HL-60/S4 treated with retinoic acid at 250 ng/mL for 4 days and 3 days (cell line): ENCODE measurements around the gene NOS2.
"Not testable (repeated sequence)": the region's sequence is repeated elsewhere in the genome, so short reads cannot be mapped to it uniquely, and the experiment has no call there.

Experiments
- in situ Hi-C: fragments of 300-500 bp; cut with MboI; formaldehyde crosslinking; loops from 2 replicates; pipeline ENCODE4 v1.7.0; 2022; ENCODE audit warnings: low sequenced_read_pairs

NOS2 gene

DNA sequence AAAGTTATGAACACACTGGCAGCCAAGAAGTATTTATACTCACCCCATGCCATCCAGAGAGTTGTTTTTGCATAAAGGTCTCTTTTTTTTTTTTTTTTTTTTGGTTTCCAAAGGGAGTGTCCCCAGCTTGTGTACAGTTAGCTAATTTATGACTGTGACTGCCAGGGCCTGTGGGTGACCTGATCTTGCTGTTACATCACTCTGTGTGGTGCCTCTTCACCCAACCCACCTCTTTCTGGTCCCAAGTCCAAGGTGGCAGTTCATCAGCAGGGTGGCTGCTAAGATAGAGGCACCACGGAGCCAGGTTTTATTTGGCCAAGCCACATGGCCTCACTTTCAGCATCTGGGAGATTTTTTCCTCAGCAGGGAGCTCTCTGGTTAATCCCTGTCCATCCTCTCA lies at the start of gene NOS2:
NOS2 (minus strand) TSS at position 8 of the 400 bp plus-strand sequence. CDS start 1,720 bp downstream, outside the sequence.
- in situ Hi-C loops, result no loop called here

DNA sequence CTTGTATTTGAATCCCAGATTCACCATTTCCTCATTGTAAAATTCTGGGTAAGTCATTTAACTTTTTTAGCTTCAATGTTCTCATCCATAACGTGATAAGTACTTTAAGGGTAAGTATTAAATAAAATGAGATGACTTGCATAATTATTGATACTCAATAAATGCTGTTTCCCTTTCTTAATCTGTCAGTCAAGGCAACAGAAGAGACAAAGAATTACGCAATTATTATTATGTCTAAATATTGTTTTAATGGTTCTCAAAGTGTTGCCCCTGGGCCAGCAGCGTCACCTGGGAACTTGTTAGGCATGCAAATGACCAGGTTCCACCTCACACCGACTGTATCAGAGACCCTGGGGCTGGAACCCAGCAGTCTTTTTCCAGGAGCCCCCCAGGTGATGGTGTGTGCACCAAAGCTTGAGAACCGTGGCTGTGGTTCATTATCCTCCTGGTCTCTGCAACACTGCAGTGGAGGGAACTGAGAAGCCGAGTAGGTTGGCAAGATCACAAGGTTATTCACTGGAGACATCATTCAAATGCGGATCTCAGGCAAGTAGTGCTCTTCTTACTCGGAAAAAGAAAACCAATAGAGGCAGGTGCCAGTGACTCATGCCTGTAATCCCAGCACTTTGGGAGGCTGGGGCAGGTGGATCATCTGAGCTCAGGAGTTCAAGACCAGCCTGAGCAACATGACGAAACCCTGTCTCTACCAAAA lies 49.3 kb upstream of the NOS2 start:
- in situ Hi-C loops, result no loop called here

DNA sequence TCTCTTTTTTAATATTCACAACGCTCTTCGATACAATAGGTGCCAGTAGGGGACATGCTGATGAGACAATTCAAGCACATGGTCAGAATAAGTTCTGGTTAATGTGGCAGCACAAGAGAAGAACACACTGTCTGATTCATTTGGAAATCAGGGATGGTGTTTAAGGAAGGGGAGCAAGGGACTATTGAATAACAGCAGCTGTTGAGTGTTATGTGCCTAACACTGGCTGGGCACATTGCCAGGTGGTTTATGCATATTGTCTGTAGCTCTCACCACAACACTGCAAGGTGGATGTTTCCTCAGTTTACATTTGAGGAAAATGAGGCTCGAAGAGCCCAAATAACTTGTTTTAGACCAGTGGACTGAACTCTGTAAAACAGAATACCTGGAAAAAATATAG lies 48.6 kb upstream of the NOS2 start:
- in situ Hi-C loops, result no loop called here

DNA sequence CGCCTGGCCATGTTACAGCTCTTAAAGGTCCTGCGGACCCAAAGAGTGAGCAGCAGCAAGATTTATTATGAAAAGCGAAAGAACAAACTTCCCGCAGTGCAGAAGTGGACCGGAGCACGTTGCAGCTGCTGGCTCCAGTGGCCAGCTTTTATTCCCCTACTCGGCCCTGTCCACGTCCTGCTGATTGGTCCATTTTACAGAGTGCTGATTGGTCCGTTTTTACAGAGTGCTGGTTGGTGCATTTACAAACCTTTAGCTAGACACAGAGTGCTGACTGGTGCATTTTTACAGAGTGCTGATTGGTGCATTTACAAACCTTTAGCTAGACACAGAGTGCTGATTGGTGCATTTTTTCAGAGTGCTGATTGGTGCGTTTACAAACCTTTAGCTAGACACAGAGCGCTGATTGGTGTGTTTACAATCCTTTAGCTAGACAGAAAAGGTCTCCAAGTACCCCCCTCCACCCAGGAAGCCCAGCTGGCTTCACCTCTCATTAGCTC lies 46.5 kb upstream of the NOS2 start:
- in situ Hi-C loops, result not testable (repeated sequence)

DNA sequence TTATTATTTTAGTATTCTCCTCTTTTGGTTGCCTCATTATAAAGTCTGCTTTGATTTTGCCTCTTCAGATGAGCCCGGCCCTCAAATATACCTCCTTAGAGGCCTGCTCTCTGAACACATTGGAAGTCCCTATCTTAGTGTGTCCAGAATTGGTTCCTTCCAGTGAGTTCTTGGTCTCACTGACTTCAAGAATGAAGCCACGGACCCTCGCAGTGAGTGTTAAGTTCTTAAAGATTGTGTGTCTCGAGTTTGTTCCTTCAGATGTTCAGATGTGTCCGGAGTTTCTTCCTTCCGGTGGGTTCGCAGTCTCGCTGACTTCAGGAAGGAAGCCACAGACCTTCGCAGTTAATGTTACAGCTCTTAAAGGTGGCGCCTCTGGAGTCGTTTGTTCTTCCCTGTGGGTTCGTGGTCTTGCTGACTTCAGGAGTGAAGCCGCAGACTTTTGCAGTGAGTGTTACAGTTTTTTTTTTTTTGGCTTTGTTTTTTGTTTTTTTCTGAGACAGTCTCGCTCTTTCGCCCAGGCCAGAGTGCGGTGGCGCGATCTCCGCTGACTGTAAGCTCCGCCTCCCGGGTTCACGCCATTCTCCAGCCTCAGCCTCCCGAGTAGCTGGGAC lies 45.8 kb upstream of the NOS2 start:
- in situ Hi-C loops, result no loop called here

DNA sequence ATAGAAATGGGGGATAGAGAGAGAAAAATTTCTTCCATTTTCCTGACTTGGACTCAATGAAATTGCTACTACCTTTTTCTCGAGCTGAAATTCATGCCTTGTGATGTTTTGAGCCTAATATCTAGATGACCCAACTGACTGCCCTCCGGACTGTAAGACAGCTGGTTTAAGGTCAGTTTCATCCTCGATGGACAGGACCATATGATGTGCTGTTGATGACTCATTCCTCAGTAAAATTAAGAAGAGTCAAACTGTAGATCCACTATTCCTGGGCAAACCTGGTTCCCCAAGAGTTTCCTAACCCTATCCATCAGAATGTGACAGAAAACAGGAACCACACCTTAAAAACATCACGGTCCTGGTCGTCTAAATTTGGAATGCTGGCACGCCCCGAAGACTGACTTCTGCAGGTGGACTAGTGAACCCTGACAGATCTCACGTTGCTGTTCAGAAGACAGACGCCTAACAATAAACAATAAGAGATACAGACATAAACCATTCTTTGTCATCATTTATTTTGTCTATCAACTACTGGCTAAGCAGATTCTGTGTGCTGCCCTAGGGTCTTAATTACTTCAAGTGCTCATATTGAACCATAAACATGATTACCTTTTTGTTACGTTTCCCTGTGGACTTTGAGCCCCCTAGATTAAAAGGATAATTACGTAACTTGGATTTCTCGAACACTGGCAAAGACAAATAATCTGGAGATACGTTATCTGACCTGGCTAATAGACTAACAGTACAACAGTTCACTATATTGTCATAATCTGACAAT lies 45.1 kb upstream of the NOS2 start:
- in situ Hi-C loops, result no loop called here

DNA sequence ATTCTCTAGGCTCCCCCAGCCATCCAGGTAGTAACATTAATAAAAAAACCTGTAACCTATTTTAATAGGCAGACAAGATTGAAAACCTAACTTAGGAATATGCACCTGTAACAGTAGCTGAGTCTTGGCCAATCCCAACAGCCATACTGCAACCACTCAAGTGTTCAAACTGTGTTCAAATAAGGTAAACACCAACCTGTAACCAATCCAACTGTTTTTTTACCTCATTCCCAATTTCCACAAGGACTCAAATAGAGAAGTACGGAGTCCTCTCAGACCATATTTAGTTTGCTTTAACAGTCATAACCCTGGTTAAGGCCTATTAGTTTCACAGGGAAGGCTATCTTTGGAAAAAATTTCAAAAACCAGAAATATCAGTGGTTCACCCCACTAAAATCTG lies 40.4 kb upstream of the NOS2 start:
- in situ Hi-C loops, result no loop called here

DNA sequence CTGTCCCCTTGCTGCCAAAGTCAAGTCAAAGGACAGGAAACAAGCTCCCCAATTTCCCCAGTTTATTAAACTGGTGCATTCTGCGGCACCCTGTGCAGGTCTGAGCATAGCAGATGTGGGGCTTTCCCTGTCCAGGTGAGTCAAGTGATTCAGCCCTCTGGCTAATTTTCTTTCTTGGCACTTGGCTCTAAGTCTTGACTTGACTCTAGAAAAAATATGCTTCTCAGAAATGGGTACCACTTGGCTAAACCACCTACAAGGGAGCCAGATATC lies 40.0 kb upstream of the NOS2 start:
- in situ Hi-C loops, result not testable (repeated sequence)

DNA sequence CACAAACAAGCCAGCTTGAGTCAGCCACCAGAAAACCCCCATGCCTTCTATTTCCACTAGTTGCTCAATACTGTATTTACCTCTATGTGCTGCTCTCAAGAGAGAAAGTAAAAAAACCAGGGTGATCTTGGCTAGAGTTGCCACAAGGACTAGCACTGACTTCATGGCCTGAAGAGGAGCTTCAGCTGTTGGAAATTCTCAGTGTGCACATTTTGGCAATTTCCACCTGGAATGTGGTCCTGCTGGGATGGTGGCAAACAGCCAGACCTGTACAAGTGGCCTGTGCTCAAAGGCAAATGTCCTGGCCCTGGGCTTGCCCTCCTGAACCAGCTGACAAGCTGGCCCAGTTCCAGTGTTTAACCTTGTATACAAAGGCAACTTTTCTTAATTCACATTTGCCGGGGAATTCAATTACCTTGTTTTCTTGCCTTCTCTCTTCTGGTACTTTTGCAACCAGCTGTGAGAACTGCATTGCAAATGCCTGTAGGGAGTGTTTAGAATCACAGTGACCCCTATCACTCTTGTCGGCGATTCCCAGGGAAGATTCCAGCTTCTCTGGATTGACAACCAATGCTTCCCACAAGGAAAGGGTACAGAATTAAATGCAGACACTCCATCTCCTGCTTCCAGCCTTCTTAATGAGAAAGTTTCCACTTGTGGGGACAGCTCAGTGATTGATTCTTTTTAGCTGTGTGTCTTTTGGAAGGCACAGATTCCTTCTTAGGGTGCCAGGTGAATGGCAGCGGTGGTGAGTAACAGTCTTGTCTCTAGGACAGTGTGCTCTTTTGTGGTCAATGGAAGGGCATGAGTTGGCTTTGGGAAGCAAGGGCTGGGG lies 39.5 kb upstream of the NOS2 start:
- in situ Hi-C loops, result not testable (repeated sequence)

DNA sequence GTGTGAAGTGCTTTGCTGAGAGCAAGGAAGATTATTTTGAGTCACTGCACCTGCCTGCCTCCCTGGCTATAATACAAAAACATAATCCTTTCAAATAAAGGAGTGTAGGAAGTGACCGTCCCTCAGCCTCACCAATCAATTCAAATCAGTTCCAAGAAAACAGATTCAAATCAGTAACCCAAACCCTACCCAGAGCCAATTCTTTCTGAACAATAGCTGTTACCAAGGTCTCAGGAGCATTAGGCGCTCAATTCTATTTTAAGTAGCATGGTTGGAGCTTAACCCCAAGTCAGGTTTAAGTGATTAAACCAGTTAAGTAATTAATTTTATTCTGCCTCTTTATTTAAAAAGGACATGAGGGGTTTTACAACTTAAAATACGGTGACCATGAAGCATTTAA lies 38.3 kb upstream of the NOS2 start:
- in situ Hi-C loops, result not testable (repeated sequence)

DNA sequence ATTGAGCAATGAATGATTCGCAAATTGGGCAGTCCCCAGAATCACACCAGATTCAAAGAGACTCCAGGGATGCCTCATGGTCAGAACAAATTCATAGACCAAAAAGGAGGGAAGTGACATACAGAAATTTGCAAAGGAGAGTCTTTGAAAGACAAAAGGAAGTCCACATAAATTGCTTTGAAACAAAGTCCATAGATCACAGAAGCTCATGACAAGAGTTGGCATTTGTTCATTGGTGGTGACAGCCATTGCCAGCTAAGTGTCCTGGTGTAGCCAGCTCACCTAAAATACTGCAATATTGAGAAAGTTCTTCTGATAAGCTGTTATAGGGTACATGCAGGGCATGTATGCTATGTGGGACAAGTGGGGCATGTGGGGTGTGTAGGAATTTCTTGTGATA lies 37.4 kb upstream of the NOS2 start:
- in situ Hi-C loops, result not testable (repeated sequence)

DNA sequence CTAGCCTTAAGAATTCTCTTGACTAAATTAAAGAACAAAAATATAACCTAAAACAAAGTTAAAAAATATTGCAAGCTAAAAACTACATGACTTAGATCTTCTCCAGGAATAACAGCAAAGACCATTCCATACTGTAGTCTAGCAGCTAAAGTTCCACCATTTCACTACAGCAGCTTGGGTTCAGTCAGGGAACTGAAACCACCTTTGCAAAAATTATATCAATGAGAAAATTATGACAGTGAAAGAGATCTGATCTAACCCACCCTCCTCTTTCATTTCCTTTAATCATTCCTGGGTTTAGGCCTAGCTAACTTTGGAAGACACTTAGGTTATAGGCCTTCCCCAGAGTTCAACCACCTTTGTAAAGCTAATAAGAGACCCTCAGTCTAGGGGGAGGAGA lies 36.3 kb upstream of the NOS2 start:
- in situ Hi-C loops, result no loop called here

DNA sequence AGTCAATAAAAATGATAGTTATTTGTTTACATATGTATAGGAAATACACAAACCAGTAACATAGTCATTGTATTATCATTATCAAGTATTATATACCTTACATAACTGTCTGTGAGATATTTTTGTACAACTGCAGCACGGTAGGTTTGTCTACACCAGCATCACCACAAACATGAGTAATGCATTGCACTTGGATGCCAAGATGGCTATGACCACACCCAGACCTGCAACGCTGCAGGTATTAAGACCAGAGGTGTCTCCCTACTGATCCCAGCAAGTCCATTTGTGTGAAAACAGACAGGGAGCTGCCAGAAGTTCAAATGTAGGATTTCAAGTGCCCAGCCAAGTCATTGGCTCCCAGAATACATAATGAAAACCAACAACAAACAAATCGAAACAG lies 34.2 kb upstream of the NOS2 start:
- in situ Hi-C loops, result no loop called here

DNA sequence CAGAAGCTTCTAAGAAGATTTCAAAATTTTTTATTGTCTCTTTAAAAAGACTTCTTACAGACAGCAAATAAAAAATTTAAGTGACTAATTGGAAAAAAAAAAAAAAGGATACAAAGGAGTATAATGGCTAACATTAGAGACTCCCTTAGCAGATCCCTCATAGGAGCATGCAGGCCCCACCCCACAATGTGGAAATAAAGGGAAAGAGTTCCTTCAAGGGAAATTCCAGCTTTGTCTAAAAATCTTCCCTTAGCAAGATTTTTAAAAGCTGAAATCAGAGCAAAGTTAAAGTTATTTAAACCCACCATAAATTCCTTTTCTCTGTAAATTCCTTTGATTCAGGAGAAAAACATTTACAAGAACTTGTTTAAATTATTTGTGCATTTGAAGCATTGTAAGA lies 32.5 kb upstream of the NOS2 start:
- in situ Hi-C loops, result no loop called here

DNA sequence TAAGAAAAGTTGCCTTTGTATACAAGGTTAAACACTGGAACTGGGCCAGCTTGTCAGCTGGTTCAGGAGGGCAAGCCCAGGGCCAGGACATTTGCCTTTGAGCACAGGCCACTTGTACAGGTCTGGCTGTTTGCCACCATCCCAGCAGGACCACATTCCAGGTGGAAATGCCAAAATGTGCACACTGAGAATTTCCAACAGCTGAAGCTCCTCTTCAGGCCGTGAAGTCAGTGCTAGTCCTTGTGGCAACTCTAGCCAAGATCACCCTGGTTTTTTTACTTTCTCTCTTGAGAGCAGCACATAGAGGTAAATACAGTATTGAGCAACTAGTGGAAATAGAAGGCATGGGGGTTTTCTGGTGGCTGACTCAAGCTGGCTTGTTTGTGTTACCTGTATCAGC lies 29.6 kb upstream of the NOS2 start:
- in situ Hi-C loops, result not testable (repeated sequence)

DNA sequence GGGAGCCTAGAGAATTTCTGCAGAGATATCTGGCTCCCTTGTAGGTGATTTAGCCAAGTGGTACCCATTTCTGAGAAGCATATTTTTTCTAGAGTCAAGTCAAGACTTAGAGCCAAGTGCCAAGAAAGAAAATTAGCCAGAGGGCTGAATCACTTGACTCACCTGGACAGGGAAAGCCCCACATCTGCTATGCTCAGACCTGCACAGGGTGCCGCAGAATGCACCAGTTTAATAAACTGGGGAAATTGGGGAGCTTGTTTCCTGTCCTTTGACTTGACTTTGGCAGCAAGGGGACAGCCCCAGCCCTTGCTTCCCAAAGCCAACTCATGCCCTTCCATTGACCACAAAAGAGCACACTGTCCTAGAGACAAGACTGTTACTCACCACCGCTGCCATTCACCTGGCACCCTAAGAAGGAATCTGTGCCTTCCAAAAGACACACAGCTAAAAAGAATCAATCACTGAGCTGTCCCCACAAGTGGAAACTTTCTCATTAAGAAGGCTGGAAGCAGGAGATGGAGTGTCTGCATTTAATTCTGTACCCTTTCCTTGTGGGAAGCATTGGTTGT lies 28.9 kb upstream of the NOS2 start:
- in situ Hi-C loops, result not testable (repeated sequence)

DNA sequence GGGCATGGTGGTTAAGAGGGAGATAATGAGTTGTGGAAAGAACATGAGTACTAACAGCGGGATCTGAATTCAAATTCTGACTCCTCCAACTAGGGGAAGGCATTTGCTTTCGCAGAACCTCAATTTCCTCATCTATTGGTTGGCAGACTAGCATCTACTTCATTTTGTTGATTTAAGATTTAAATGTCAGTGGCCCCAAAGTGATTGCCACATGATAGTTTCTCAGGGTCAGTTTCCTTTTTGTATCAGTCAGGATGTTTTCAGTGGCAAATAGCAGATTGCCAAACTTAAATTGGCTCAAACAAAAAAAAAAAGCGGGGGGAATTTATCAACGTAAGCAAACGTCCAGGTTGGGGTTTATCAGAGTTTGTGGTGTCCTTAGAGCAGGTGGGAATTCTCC lies 25.1 kb upstream of the NOS2 start:
- in situ Hi-C loops, result no loop called here

DNA sequence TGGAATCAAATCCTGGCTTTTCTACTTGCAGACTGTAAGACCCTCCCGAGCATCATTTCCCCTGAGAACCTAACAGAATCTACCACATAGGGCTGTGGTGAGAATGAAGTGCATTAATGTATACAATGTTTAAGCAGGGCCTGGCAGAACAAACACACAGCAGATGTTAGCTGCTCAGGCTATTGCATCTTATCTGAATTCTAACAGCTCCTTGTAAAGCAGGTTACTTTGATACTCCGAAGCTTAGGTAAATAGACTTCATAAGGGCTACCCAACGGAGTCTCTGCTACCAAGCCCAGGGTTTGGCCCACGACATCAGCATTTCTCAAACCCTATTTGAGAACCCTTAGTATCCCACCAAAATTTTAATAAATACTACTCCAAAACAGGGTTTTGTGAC lies 24.4 kb upstream of the NOS2 start:
- in situ Hi-C loops, result no loop called here

DNA sequence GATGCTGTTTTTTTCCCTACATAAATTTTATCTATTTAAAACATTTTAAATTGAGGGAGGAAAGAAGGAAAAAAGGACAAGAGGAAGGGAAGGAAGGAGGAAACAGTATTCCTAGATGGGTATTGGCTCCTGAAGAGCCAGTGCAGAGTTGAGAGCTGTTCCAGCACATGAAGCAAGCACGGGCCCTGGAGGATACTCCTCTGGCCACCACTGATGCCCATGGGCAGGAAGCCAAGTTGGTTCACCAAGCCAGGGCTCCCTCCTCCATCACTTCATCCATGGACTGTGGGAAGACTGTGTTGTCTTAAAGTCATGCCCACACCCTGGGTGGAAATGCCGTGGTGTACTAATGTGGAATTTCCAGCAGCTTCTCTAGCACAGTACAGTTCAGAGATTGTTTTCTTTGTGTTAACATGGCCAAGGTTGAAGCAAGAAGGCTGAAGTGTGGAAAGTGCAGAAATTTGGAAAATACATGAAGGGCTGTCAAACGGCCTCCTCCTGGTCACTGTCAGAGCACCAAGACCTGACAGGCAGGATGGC lies 23.9 kb upstream of the NOS2 start:
- in situ Hi-C loops, result no loop called here

DNA sequence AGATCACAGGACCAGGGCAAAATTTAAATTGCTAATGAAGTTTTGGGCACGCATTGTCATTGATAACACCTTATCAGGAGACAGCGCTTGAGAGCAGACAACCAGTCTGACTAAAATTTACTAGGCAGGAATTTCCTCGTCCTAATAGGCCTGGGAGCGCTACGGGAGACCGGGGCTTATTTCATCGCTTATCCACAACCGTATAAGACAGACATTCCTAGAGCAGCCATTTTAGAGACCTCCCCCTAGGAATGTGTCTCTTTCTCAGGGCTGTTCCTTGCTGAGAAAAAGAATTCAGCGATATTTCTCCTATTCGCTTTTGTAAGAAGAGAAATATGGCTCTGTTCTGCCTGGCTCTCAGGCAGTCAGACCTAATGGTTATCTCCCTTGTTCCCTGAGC lies 21.8 kb upstream of the NOS2 start:
- in situ Hi-C loops, result not testable (repeated sequence)

DNA sequence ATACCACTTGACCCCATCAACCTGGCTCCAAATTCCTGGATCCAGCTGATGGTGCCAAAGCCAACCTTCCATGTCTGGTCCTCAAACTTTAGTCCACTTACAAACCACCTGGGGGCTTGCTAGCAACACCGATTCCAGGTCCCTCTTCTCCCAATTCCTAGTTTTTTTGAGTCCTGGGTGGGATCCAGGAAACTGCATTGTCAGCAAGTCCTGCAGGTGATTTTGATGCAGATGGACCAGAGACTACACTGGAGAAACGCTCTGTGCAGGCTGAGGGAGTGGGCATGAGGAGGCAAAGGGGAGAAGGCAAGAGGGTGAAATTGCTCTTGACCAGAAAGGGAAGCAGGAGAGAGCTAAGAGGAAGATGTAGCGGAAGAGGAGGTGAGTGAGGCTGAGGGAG lies 21.0 kb upstream of the NOS2 start:
- in situ Hi-C loops, result no loop called here
